AG08395 (cell line): ENCODE data around the gene ABCD3.
A peak's percentile ranks its signal among the peaks of the same experiment; 100 is the strongest.
"Not testable (repeated sequence)": the region's sequence is repeated elsewhere in the genome, so short reads cannot be mapped to it uniquely, and the experiment has no call there.

ENCODE experiments used
- DNase-seq: peaks from one replicate; pipeline ENCODE4 v3.0.0; 2012; ENCODE audit warnings: mixed read lengths, low spot score

ABCD3 gene

GRCh38 chr1:94550800-94551241 is 132.6 kb downstream of the ABCD3 start:
- DNase-seq, result no peak

- DNase-seq, result no peak
Observed at GRCh38 chr1:94551449-94551848, 133.3 kb downstream of the ABCD3 start.

GRCh38 chr1:94552071-94552586 is 133.9 kb downstream of the ABCD3 start:
- no peak for DNase-seq

DNA sequence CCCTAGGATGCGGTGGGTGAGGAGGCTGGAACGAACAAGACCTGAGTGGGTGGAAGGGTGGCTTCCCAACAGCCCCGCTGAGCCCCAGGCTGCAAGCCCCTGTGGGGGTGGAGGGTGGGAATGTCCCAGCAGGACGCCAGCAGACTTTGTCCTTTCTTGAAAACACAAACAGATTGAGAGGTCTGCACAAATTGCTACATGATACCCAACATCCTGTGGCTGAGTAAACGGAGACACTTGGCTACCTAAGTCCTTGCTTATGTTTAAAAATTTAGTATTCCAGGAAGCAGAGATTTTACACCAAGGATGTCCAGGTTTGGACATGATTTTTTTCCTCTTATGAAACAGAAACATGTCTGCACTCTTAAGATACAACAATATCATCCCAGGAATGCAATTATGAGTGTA is 135.1 kb downstream of the ABCD3 start:
- no peak for DNase-seq

GRCh38 chr1:94553931-94554330 is 135.7 kb downstream of the ABCD3 start:
- no peak for DNase-seq

DNA sequence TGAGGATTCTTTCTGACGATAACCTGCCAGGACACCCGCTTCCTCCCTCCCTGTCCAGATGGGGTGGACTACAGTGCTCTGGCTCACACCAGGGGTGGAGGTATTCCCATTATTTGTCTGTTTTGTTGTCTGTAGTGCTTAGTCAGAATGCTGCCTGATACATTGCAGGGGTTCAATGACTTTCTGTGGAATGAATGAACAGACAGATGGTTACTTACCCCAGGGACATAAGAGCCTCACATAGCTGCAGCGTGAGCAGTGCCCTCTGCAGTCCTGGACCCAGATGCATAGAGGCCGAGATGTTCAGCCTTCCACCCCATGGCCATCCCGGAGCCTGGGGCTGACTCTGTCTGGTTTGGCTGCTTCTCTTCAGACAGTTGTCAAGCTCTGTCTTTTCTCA is 136.4 kb downstream of the ABCD3 start:
- no peak for DNase-seq

- no peak for DNase-seq
Observed at GRCh38 chr1:94555091-94555490, 136.9 kb downstream of the ABCD3 start.

- no peak for DNase-seq
Observed at GRCh38 chr1:94559921-94560320, 141.7 kb downstream of the ABCD3 start.

DNA sequence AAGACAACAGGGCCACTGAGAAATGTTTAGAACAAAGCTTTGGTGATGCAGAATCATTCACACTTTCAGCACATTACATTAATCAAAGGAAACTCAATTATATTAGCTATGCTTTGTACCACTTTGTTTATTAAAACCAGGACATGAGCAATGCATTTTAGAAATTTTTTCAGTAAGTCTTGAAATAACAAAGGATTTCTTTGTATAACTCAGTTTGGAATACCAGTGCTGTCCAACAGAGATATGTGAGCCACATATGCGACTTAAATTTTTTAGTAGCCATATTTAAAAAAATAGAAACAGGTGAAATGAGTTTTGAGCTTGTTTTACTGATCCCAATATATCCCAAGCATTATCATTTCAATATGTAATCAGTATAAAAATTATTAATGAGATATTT is 142.1 kb downstream of the ABCD3 start:
- peak; percentile 26 for DNase-seq

DNA sequence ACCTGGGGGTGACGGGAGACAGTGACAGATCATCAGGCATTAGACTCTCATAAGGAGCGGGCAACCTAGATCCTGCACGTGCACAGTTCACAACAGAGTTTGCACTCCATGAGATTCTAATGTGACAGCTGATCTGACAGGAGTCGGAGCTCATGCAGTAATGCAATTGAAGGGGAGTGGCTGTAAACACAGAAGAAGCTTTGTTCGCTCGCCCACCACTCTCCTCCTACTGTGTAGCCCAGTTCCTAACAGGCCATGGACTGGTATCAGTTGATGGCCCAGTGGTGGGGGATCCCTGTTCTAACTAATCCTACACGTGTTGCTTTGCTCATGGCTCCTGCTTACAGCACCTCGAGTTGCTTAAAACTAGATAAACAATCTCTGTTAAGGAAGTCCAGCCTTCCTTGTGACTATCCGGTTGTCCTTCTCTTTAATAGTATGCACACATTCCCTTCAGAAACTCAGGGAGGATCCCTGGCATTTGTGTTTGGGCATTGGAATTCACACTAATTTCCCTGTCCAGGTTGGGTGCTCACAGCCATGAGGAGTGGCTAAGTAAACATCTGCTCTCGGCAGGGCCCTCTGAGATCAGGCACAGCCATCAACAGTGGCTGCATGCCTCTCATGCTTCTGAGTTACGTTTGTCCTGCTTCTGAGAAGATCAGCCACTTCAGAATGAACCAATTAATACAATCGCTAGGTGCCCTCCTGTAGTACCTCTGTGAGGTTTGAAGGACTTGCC is 144.5 kb downstream of the ABCD3 start:
- no peak for DNase-seq

GRCh38 chr1:94565901-94566300 is 147.7 kb downstream of the ABCD3 start:
- no peak for DNase-seq

DNA sequence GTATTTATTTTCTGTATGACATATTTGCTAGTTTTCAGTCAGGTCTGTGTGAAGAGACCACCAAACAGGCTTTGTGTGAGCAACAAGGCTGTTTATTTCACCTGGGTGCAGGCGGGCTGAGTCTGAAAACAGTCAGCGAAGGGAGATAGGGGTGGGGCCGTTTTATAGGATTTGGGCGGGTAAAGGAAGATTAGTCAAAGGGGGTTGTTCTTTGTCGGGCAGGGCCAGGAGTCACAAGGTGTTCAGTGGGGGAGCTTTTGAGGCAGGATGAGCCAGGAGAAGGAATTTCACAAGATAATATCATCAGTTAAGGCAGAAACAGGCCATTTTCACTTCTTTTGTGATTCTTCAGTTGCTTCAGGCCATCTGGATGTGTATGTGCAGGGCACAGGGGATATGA is 148.2 kb downstream of the ABCD3 start:
- not testable (repeated sequence) for DNase-seq

DNA sequence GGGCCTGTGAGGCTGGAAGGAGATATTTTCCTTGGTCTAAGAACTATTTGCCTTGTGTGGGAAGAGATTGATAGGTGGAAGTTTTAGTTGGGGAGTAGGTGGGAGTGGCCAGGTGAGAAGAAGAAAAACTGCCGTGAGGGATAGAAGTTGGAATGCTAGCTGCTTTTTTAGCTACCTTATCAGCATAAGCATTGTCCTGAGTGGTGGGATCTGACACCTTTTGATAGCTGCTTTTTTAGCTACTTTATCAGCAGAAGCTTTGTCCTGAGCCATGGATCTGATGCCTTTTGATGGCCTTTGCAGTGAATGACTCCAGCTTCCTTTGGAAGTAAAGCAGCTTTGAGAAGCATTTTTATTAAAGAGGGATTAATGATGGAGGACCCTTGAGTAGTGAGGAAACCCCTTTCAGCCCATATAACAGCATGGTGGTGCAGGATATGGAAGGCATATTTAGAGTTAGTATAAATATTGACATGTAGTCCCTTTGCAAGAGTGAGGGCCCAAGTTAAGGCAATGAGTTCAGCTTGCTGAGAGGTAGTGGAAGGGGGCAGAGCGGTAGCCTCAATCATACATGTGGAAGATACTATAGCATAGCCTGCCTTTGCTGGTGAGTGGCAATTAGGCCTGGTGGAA is 149.9 kb downstream of the ABCD3 start:
- not testable (repeated sequence) for DNase-seq
